Smooth muscle cell of the brain vasculature (primary cell): Measurements from ENCODE around the gene GRN.
A peak's percentile ranks its signal among the peaks of the same experiment; 100 is the strongest.
"Not testable (repeated sequence)": the region's sequence is repeated elsewhere in the genome, so short reads cannot be mapped to it uniquely, and the experiment has no call there.

Experiments used
- DNase-seq: peaks from one replicate; pipeline ENCODE4 v3.0.0-alpha.2; 2012; ENCODE audit warnings: low read depth, low spot score

GRN gene

GRCh38 chr17:44321246-44322120 lies 23.6 kb upstream of the GRN start:
- DNase-seq, result no peak

DNA sequence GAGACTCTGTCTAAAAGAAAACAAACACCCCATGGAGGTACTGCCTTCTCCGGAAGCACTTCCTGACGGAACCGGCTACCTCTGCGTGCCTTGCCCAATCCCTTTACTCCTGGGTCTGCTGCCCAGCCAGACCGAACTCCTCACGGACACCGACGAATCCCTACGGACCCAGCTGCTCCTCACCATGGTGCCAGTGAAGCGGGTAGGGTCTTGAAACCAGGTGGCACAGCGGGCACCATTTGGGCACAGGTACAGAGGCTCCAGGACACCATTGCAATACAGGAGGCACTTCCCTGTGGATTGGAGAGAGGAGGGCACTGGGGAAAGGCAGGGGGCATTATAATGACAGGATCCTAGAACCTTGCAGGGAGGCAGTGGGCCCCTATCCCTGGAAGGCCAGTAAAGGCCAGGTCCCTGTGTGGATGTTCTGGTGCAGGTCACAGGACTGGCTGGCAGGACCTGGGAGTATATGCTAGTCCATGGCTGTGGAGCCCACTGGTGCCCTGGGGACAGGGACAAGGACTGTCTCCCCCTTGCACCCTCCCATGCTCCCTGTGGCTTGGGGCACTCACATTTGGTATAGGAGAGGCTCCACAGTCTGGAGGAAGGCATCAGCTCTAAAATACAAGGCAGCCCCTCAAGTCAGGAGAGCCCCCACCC lies 22.7 kb upstream of the GRN start:
- no peak for DNase-seq

DNA sequence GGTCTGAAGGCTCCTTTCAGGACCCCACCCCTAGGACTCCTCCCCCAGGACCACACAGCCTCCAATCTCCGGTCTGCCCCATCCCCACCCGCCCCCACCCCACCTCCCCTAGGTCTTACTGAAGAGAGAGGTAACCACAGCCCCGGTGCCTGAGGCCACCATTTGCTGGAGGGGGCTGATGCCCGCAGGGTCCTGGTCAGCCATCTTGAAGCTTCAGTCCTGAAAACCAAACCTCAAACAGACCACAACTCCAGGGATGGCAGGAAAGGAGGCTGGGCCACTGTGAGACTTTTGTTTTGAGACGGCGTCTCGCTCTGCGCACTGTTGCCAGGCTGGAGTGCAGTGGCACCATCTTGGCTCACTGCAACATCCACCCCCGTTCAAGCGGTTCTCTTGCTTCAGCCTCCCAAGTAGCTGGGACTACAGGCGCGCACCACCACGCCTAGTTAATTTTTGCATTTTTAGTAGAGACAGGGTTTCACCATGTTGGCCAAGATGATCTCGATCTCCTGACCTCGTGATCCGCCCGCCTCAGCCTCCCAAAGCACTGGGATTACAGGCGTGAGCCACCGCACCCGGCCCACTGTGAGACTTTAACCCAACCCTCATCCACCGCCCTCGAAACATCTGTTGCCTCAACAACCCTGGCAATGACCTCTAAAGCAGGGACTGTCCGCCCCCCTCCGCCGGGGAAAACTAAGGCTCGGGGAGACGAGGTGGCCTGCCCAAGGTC lies 21.6 kb upstream of the GRN start:
- no peak for DNase-seq

DNA sequence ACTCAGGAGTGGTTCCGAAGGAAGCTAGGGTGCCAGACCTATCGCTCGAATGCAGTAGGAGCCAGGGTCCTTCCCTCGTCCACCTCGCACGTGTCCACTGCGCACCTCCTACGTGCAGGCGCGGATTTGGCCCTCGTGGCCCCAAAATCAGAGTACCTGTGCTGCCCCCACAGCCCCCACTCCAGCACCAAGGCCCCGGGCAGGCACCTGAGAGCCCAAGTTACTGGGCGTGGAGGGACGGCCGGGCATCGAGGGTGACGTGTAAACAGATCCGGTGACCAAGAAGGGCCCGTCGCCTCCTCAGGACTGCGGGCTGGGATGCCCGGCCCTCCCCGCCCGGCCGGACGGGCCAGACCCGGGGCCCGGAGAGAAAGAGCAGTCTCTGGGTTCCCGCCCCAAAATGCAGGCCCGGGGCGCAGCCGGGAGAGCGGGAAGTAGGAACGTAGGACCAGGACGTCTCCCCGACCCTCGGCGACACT lies 21.0 kb upstream of the GRN start:
- DNase-seq, result no peak

- DNase-seq, result peak; percentile 71
Measured at GRCh38 chr17:44324571-44325275, 20.4 kb upstream of the GRN start, which contains the start of gene SLC25A39. Gene SLC25A39 (minus strand): TSS chr17:44324823. CDS start chr17:44323562, 1,261 bp downstream.

DNA sequence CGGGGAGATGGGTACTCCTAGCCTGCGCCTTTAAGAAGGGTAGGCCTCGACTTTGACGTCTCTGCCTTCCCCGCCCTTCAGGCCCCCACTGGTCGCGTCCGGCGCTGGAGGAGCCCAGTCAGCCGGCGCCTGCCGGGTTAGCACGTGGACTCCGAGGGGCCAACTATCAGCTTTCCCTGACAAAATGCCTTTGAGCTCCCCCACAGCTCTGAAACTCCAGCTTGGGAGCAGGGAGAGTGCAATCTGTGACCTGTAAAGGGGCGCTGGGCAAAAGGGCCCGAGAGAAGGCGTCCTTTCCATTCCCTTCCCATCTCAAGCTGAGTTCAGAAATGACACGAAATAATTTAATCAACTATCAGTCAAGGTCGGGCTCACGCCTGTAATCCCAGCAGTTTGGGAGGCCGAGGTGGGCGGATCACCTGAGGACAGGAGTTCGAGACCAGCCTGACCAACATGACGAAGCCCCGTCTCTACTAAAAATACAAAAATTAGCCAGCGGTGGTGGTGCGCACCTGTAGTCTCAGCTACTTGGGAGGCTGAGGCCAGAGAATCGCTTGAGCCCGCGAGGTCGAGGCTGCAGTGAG lies 18.1 kb upstream of the GRN start:
- peak; percentile 93 for DNase-seq

- no peak for DNase-seq
Measured at GRCh38 chr17:44327715-44328449, 17.2 kb upstream of the GRN start.

DNA sequence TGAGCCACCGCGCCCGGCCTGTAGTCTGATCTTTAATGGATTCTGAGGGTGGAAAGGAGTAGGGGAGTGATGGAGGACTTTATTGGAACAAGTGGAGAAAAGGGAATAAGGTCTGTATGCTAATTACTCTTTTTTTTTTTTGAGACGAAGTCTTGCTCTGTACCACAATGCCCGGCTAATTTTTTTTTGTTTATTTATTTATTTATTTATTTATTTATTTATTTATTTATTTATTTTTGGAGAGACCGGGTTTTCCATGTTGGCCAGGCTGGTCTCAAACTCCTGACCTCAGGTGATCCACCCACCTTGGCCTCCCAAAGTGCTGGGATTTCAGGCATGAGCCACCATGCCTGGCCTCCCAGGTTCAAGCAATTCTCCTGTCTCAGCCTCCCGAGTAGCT lies 15.6 kb upstream of the GRN start:
- DNase-seq, result not testable (repeated sequence)

GRCh38 chr17:44330263-44330662 lies 14.8 kb upstream of the GRN start:
- not testable (repeated sequence) for DNase-seq

DNA sequence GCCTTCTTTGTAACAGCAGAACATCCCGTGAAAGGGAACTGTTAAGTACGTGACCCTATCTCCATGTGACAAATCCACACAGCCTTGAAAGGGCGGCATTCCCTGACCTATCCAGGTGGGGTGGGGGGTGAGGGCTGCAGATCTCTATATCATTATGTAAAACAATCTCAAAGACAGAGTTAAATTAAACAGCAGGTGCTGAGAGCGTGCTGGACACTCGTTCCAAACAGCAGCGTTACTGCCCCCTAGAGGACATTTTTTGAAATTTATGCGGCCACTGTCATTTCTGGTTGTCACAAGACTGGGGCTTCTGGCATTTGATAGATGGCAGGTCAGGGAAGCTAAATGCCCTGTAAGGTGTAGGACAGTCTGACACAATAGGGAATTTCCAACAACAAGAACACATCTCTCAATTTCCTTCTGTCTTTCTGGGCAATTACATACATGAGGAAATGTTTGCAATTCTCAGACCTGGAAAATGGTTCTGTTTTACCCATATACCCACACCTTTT lies 13.8 kb upstream of the GRN start:
- DNase-seq, result no peak

DNA sequence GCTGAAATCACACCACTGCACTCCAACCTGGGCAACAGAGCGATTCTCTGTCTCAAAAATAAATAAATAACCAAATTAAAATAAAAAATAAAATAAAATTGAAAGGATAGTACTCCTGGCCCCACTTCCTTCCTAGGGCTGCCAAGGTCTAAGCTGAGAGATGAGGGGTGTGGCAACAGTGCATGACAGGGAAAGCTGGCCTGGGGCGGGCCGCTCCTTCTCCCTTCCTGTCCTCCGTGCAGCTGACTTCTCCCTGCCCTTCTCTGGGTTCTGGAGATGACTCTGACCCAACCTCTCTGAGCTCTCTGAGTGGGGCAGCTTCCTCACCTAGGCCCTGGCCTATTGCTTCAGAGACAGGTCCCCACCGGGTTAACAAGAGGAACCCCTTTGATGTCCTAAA lies 11.7 kb upstream of the GRN start:
- DNase-seq, result no peak

GRCh38 chr17:44334315-44334714 lies 10.8 kb upstream of the GRN start:
- DNase-seq, result no peak

GRCh38 chr17:44334727-44335126 lies 10.4 kb upstream of the GRN start:
- no peak for DNase-seq

DNA sequence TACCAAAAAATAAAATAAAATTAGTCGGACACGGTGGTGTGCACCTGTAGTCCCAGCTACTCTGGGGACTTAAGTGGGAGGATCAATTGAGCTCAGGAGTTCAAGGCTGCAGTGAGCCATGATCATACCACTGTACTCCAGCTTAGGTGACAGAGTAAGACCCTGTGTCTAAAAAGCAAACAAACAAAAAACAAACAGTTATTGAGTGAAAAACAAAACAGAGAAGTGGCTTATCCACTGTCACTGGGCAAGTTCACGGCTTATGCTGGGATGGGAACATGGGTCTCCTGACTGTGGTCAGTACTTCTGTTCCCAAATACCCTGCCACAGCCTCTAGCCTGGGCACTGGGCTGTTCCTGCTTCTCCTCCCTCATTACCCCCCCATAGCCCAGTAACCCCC lies 9.5 kb upstream of the GRN start:
- DNase-seq, result no peak

DNA sequence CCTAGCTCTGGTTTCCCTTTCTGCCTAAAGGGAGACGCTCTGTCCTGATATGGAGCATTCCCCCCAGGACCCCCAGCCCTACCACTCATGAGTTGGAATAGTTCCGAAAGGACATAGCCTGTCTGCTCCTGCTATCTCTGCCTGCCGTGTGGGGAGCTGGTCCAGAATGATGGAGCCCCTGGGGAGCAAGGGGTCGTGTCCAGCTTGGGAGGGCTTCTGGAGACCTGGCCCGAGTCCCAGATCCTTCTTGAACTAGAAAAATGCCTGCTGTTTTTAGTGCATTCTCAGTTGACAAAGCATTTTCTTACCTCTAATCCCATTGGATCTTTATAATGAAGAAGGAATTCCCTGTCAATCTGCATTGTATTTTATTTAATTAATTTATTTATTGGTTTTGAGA lies 9.1 kb upstream of the GRN start:
- no peak for DNase-seq

GRCh38 chr17:44338702-44339101 lies 6.4 kb upstream of the GRN start:
- no peak for DNase-seq

- DNase-seq, result not testable (repeated sequence)
Measured at GRCh38 chr17:44340553-44340952, 4.5 kb upstream of the GRN start.

GRCh38 chr17:44343510-44344209 lies 1.4 kb upstream of the GRN start:
- DNase-seq, result no peak

GRCh38 chr17:44345454-44346026 lies 438 bp downstream of the GRN start:
- DNase-seq, result peak; percentile 35
